Kidney (tissue), 14 donors: Measurements from ENCODE around the gene SGSH. TPM values are rescaled to one million over a fixed set of nuclear protein-coding genes. Genes with fewer than 3 reads are reported as not detected.

Experiments used
- DNase-seq, 5 donors: peaks; one replicate each; pipeline ENCODE4 v3.0.0-alpha.2; 2013 to 2020
- FAIRE-seq: peaks from 2 replicates; lab custom pipeline; 2012; peaks lifted over from hg19 to GRCh38; lab: Jason Lieb, UNC
- H3K27ac ChIP-seq, 2 donors: one replicate each; pipeline ENCODE4 v1.7.0; 2013; ENCODE audit warnings: low read depth in 2 of 2, low read length in 2 of 2, inconsistent platforms in 1 of 2
- H3K27me3 ChIP-seq: one replicate; pipeline ENCODE4 v1.7.1; 2013; ENCODE audit warnings: low read length, inconsistent platforms; ENCODE audit not compliant: control insufficient read depth, insufficient read depth
- H3K36me3 ChIP-seq, 3 donors: one replicate each; pipeline versions ENCODE4 v1.7.0 to v1.7.1; 2013; ENCODE audit warnings: low read length in 3 of 3, control low read depth in 1 of 3, inconsistent platforms in 1 of 3; ENCODE audit not compliant: insufficient read depth in 3 of 3, control insufficient read depth in 2 of 3
- H3K4me1 ChIP-seq, 3 donors: one replicate each; pipeline versions ENCODE4 v1.7.0 to v1.7.1; 2013; ENCODE audit warnings: low read length in 3 of 3, inconsistent platforms in 1 of 3, low read depth in 1 of 3; ENCODE audit not compliant: control insufficient read depth in 2 of 3, insufficient read depth in 2 of 3
- H3K4me3 ChIP-seq, 3 donors: one replicate each; pipeline versions ENCODE4 v1.7.0 to v1.8.1; 2013; ENCODE audit warnings: low read length in 3 of 3, control low read depth in 1 of 3, inconsistent platforms in 1 of 3
- H3K9ac ChIP-seq, 3 donors: one replicate each; pipeline versions ENCODE4 v1.7.0 to v1.7.1; 2013; ENCODE audit warnings: low read length in 3 of 3, control low read depth in 1 of 3, inconsistent platforms in 1 of 3
- H3K9me3 ChIP-seq, 3 donors: one replicate each; pipeline versions ENCODE4 v1.7.0 to v1.7.1; 2013; ENCODE audit warnings: low read length in 3 of 3, control low read depth in 1 of 3, inconsistent platforms in 1 of 3; ENCODE audit not compliant: control insufficient read depth in 2 of 3, insufficient read depth in 1 of 3
- CTCF ChIP-seq: IDR thresholded peaks from 3 replicates; pipeline ENCODE4 v1.5.1; 2012; ENCODE audit warnings: mild to moderate bottlenecking, moderate library complexity, borderline replicate concordance; ENCODE audit not compliant: insufficient read depth; ENCODE audit errors: extremely low read depth
- intact Hi-C: fragments of 100-400 bp; cut with DNase I; formaldehyde crosslinking; loops from one replicate; pipeline ENCODE4 v1.11.1; 2022
- polyA plus RNA-seq: library from polyadenylated mRNA; stranded (reverse); fragments of 350-450 nt; fragmentation: Illumina TruSeq; extraction: RNeasy Lipid Tissue Mini Kit (QIAGEN cat#74804); gene quantifications from one replicate; pipeline ENCODE4 v1.2.3, GENCODE V29; 2014; ENCODE audit warnings: low read depth, low replicate concordance; ENCODE audit not compliant: insufficient read depth
- total RNA-seq: library from RNA; stranded (reverse); fragmentation: NEBNext Ultra II Directional; extraction: Animal tissue kit (Norgen Biotek cat#: 25700); gene quantifications from one replicate; pipeline ENCODE4 v1.2.1, GENCODE V29; 2021
- donor health status: control.
- donor health status: control.
- donor health status: control.
- donor health status: control.
- donor health status: control.
- donor health status: DM: yes; HTN: yes; CAD: no.
- donor health status: Normal renal cell carcinoma (clear cell type).

SGSH gene
- total and polyA plus RNA-seq, 2 donors from 2014 or later: 25.9 to 63.2 TPM

DNA sequence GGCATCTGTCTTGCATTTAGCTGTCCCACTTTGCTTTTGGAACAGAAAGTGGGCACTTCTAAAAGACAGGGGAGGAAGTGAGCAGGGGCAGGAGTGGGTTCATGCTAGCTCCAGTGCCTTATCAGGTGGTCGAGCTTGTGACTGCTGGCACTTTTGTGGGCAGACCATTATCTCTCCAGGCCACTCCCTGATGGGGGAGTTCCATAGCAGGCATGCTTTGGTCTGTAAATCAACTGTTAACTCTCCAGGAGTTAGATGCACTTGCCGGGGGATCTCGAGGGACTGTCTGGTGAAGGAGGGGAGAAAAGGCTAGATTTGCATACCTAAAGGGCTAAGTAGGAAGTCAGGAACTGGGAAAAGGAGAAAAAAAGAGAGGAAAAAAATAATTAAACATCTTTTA is 59.6 kb downstream of the SGSH start:
- no peak overlapping the region for H3K27ac ChIP-seq
- intact Hi-C loops: no loop called here
- no peak overlapping the region for H3K4me3 ChIP-seq
- no peak overlapping the region for H3K9ac ChIP-seq
- TF ChIP-seq CTCF: no peak
- no peaks in the 10 kb centered on the region for H3K27me3 ChIP-seq
- no peaks in the 10 kb centered on the region for H3K36me3 ChIP-seq
- peak in 2 of 5 donors; percentile 26 to 54 for DNase-seq
- no peak for FAIRE-seq
- no peaks in the 10 kb centered on the region for H3K4me1 ChIP-seq
- H3K9me3 ChIP-seq: no peaks in the 10 kb centered on the region

Other genes with a start within 250 kb of the SGSH start
- 68.0 TPM for gene TBC1D16, start 184.5 kb downstream of the SGSH start, total RNA-seq
- gene TBC1D16, start 184.5 kb downstream of the SGSH start, polyA plus RNA-seq: 9.1 TPM
- 22.6 TPM for gene CCDC40, start 183.7 kb downstream of the SGSH start, total RNA-seq
- gene CCDC40, start 183.7 kb downstream of the SGSH start, polyA plus RNA-seq: 5.1 TPM
- gene GAA, start 118.8 kb downstream of the SGSH start, total RNA-seq: 62.3 TPM
- gene GAA, start 118.8 kb downstream of the SGSH start, polyA plus RNA-seq: 78.7 TPM
- gene EIF4A3, start 73.2 kb downstream of the SGSH start, total RNA-seq: 75.0 TPM
- gene EIF4A3, start 73.2 kb downstream of the SGSH start, polyA plus RNA-seq: 63.6 TPM
- 1.7 TPM for gene CARD14, start 50.3 kb downstream of the SGSH start, total RNA-seq
- 0.17 TPM for gene CARD14, start 50.3 kb downstream of the SGSH start, polyA plus RNA-seq
- 24.5 TPM for gene SLC26A11, start 94 bp upstream of the SGSH start, total RNA-seq
- gene SLC26A11, start 94 bp upstream of the SGSH start, polyA plus RNA-seq: 11.3 TPM
- 276 TPM for gene RNF213, start 40.5 kb upstream of the SGSH start, total RNA-seq
- 43.4 TPM for gene RNF213, start 40.5 kb upstream of the SGSH start, polyA plus RNA-seq
- gene ENDOV, start 194.8 kb upstream of the SGSH start, total RNA-seq: 28.0 TPM
- 20.3 TPM for gene ENDOV, start 194.8 kb upstream of the SGSH start, polyA plus RNA-seq